K562 (cell line): ENCODE measurements around the gene HECW1. TPM values are rescaled to one million over a fixed set of nuclear protein-coding genes. Genes with fewer than 3 reads are reported as not detected.

Experiments used
- BCL6 ChIP-seq: fragments of 250-450 bp; sonication (Bioruptor Pico); IDR thresholded peaks from 2 replicates; pipeline ENCODE4 v1.4.0; 2020
- CBX3 ChIP-seq, 2 experiments: IDR thresholded peaks; 1 replicate in 1 of 2; 2 replicates in 1 of 2; pipeline ENCODE4 v1.6.1; 2012; ENCODE audit warnings: inconsistent platforms in 2 of 2, low read length in 2 of 2, borderline replicate concordance in 1 of 2, control low read depth in 1 of 2
- GATAD2A ChIP-seq: fragments of 450-650 bp; IDR thresholded peaks from 2 replicates; pipeline ENCODE4 v1.6.1; 2017
- MCM5 ChIP-seq: fragments of 450-650 bp; IDR thresholded peaks from 2 replicates; pipeline ENCODE4 v1.6.1; 2016; ENCODE audit warnings: low read depth
- MEF2A ChIP-seq: IDR thresholded peaks from 2 replicates; pipeline ENCODE4 v1.6.1; 2011; ENCODE audit warnings: low read depth, mild to moderate bottlenecking, low read length, moderate library complexity; ENCODE audit not compliant: control insufficient read depth
- MIER1 ChIP-seq: fragments of 450-650 bp; IDR thresholded peaks from 2 replicates; pipeline ENCODE4 v1.6.1; 2016; ENCODE audit warnings: antibody characterized with exemption, mild to moderate bottlenecking, low read depth
- NFE2L1 ChIP-seq: fragments of 450-650 bp; IDR thresholded peaks from 2 replicates; pipeline ENCODE4 v1.6.1; 2016; ENCODE audit warnings: missing genetic modification characterization, low read depth, mild to moderate bottlenecking, missing compliant biosample characterization, moderate library complexity, borderline replicate concordance
- SP1 ChIP-seq: sonication (generic); formaldehyde crosslinking; IDR thresholded peaks from 2 replicates; pipeline ENCODE4 v1.8.1; 2022; ENCODE audit warnings: mild to moderate bottlenecking, missing genetic modification reagents
- ZNF282 ChIP-seq: sonication (generic); formaldehyde crosslinking; IDR thresholded peaks from 2 replicates; pipeline ENCODE4 v1.8.1; 2023; ENCODE audit warnings: missing genetic modification reagents
- ZNF79 ChIP-seq: fragments of 250-450 bp; sonication (Bioruptor Pico); IDR thresholded peaks from 2 replicates; pipeline ENCODE4 v1.4.0; 2020; ENCODE audit warnings: low read depth, mild to moderate bottlenecking, moderate library complexity
- polyA plus RNA-seq, 8 experiments: library from polyadenylated mRNA; depleted of rRNA in 4 of 8; stranded (reverse) in 5 of 8; unstranded in 3 of 8; fragments of >200 nt; fragmentation: Nextera tagmentation in 2 of 8; fragmentation: Illumina TruSeq in 1 of 8; extraction: Ambion mirVana in 2 of 8; extraction: Trizol in 1 of 8; gene quantifications; 2 replicates each; pipeline versions ENCODE4 v1.2.1 to v1.2.3, GENCODE V29; 2011 to 2014; ENCODE audit warnings: inconsistent platforms in 1 of 8, missing spikeins in 1 of 8
- total RNA-seq, 7 experiments: library from RNA; depleted of rRNA in 6 of 7; stranded (reverse); fragments of >200 nt in 6 of 7; fragmentation: Illumina TruSeq in 2 of 7; extraction: Trizol in 2 of 7; gene quantifications; 2 replicates each; pipeline versions ENCODE4 v1.2.1 to v1.2.3, GENCODE V29; 2011 to 2021; ENCODE audit warnings: low replicate concordance in 1 of 7
- TF ChIP-seq, protein P1 (sequence below): fragments of 250-450 bp; sonication (Bioruptor Pico); IDR thresholded peaks from 2 replicates; pipeline ENCODE4 v1.9.0; 2021; ENCODE audit warnings: mild to moderate bottlenecking, inconsistent platforms
- TF ChIP-seq, protein P2 (sequence below): sonication (generic); formaldehyde crosslinking; IDR thresholded peaks from 2 replicates; pipeline ENCODE4 v1.8.0; 2023; ENCODE audit warnings: mild to moderate bottlenecking, missing genetic modification reagents
- TF ChIP-seq, protein P3 (sequence below): fragments of 450-650 bp; formaldehyde crosslinking; IDR thresholded peaks from 2 replicates; pipeline ENCODE4 v1.4.0; 2020; ENCODE audit warnings: mild to moderate bottlenecking, moderate library complexity
- TF ChIP-seq, protein P4 (sequence below), 3 experiments: fragments of 200-800 bp in 1 of 3; sonication (Bioruptor generic) in 1 of 3; sonication (generic) in 1 of 3; formaldehyde crosslinking in 1 of 3; IDR thresholded peaks; 2 replicates each; pipeline versions ENCODE4 v1.6.1 to v1.8.0; 2016 to 2022; ENCODE audit warnings: mild to moderate bottlenecking in 2 of 3, missing compliant biosample characterization in 2 of 3, missing genetic modification characterization in 2 of 3, missing genetic modification reagents in 1 of 3
- TF ChIP-seq, protein P5 (sequence below): sonication (generic); formaldehyde crosslinking; IDR thresholded peaks from 2 replicates; pipeline ENCODE4 v1.9.0; 2022; ENCODE audit warnings: mild to moderate bottlenecking, missing genetic modification reagents
- TF ChIP-seq, protein P6 (sequence below): sonication (generic); formaldehyde crosslinking; IDR thresholded peaks from 2 replicates; pipeline ENCODE4 v1.8.0; 2022; ENCODE audit warnings: missing genetic modification reagents, mild to moderate bottlenecking, borderline replicate concordance

HECW1 gene
- total and polyA plus RNA-seq, 9 of the 15 experiments (the other 6 are each of a cell fraction or from before 2014, with no cell fraction given): 0.07 to 0.31 (median 0.13) TPM; not detected in 4

DNA sequence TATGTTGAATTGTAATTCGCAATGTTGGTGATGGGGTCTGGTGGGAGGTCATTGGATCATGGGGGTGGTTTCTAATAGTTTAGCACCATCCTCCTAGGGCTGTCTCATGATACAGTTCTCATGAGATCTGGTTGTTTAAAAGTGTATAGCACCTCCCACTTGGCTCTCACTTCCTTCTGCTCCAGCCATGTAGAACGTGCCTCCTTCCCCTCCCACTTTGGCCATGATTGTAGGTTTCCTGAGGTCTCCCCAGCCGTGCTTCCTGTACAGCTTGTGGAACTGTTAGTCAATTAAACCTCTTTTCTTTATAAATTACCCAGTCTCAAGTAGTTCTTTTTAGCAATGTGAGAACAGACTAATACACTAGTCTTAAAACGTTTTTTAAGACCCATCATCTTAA, 15.6 kb upstream of the HECW1 start (continued):
- TF ChIP-seq MEF2A (no peak), MCM5 (no peak), ZNF79 (CRISPR knock-in tag) (no peak), ZNF282 (CRISPR knock-in tag) (no peak), NFE2L1 (tag) (no peak), SP1 (CRISPR knock-in tag) (no peak), GATAD2A (no peak), BCL6 (CRISPR knock-in tag) (no peak), CBX3 (IDR thresholded peaks at IDR 0.05; ENCODE audit: borderline replicate concordance in 1 of 2, low read length in 2 of 2) (peak in 1 of 2 experiments; percentile 24; a peak in 1 of 3 replicates), MIER1 (no peak)
- TF ChIP-seq, protein P1, sequence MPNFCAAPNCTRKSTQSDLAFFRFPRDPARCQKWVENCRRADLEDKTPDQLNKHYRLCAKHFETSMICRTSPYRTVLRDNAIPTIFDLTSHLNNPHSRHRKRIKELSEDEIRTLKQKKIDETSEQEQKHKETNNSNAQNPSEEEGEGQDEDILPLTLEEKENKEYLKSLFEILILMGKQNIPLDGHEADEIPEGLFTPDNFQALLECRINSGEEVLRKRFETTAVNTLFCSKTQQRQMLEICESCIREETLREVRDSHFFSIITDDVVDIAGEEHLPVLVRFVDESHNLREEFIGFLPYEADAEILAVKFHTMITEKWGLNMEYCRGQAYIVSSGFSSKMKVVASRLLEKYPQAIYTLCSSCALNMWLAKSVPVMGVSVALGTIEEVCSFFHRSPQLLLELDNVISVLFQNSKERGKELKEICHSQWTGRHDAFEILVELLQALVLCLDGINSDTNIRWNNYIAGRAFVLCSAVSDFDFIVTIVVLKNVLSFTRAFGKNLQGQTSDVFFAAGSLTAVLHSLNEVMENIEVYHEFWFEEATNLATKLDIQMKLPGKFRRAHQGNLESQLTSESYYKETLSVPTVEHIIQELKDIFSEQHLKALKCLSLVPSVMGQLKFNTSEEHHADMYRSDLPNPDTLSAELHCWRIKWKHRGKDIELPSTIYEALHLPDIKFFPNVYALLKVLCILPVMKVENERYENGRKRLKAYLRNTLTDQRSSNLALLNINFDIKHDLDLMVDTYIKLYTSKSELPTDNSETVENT (CRISPR knock-in tag): no peak
- TF ChIP-seq, protein P2, sequence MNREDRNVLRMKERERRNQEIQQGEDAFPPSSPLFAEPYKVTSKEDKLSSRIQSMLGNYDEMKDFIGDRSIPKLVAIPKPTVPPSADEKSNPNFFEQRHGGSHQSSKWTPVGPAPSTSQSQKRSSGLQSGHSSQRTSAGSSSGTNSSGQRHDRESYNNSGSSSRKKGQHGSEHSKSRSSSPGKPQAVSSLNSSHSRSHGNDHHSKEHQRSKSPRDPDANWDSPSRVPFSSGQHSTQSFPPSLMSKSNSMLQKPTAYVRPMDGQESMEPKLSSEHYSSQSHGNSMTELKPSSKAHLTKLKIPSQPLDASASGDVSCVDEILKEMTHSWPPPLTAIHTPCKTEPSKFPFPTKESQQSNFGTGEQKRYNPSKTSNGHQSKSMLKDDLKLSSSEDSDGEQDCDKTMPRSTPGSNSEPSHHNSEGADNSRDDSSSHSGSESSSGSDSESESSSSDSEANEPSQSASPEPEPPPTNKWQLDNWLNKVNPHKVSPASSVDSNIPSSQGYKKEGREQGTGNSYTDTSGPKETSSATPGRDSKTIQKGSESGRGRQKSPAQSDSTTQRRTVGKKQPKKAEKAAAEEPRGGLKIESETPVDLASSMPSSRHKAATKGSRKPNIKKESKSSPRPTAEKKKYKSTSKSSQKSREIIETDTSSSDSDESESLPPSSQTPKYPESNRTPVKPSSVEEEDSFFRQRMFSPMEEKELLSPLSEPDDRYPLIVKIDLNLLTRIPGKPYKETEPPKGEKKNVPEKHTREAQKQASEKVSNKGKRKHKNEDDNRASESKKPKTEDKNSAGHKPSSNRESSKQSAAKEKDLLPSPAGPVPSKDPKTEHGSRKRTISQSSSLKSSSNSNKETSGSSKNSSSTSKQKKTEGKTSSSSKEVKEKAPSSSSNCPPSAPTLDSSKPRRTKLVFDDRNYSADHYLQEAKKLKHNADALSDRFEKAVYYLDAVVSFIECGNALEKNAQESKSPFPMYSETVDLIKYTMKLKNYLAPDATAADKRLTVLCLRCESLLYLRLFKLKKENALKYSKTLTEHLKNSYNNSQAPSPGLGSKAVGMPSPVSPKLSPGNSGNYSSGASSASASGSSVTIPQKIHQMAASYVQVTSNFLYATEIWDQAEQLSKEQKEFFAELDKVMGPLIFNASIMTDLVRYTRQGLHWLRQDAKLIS: no peak
- TF ChIP-seq, protein P3, sequence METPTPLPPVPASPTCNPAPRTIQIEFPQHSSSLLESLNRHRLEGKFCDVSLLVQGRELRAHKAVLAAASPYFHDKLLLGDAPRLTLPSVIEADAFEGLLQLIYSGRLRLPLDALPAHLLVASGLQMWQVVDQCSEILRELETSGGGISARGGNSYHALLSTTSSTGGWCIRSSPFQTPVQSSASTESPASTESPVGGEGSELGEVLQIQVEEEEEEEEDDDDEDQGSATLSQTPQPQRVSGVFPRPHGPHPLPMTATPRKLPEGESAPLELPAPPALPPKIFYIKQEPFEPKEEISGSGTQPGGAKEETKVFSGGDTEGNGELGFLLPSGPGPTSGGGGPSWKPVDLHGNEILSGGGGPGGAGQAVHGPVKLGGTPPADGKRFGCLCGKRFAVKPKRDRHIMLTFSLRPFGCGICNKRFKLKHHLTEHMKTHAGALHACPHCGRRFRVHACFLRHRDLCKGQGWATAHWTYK (CRISPR knock-in tag): no peak
- TF ChIP-seq, protein P4, sequence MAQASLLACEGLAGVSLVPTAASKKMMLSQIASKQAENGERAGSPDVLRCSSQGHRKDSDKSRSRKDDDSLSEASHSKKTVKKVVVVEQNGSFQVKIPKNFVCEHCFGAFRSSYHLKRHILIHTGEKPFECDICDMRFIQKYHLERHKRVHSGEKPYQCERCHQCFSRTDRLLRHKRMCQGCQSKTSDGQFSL (CRISPR knock-in tag; IDR thresholded peaks at IDR 0.05): no peak
- TF ChIP-seq, protein P4 (tag; IDR thresholded peaks at IDR 0.05): no peak
- TF ChIP-seq, protein P5, sequence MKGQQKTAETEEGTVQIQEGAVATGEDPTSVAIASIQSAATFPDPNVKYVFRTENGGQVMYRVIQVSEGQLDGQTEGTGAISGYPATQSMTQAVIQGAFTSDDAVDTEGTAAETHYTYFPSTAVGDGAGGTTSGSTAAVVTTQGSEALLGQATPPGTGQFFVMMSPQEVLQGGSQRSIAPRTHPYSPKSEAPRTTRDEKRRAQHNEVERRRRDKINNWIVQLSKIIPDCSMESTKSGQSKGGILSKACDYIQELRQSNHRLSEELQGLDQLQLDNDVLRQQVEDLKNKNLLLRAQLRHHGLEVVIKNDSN: no peak
- TF ChIP-seq, protein P6, sequence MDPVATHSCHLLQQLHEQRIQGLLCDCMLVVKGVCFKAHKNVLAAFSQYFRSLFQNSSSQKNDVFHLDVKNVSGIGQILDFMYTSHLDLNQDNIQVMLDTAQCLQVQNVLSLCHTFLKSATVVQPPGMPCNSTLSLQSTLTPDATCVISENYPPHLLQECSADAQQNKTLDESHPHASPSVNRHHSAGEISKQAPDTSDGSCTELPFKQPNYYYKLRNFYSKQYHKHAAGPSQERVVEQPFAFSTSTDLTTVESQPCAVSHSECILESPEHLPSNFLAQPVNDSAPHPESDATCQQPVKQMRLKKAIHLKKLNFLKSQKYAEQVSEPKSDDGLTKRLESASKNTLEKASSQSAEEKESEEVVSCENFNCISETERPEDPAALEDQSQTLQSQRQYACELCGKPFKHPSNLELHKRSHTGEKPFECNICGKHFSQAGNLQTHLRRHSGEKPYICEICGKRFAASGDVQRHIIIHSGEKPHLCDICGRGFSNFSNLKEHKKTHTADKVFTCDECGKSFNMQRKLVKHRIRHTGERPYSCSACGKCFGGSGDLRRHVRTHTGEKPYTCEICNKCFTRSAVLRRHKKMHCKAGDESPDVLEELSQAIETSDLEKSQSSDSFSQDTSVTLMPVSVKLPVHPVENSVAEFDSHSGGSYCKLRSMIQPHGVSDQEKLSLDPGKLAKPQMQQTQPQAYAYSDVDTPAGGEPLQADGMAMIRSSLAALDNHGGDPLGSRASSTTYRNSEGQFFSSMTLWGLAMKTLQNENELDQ: no peak
